ENCODE data around the gene PRKCA.
"Not testable (repeated sequence)": the region's sequence is repeated elsewhere in the genome, so short reads cannot be mapped to it uniquely, and the experiment has no call there.

GRCh38 chr17:66297443-66297842 lies 5.0 kb upstream of the PRKCA start:
- not testable (repeated sequence) for TF ChIP-seq CTCF (IDR thresholded peaks at IDR 0.05); ZFX (IDR thresholded peaks at IDR 0.05; ENCODE audit: borderline replicate concordance)
